GM19240 (cell line): ENCODE measurements around the gene RGS11.

Experiments used
- DNase-seq: peaks from one replicate; pipeline ENCODE4 v3.0.0; 2011; ENCODE audit warnings: low spot score; ENCODE audit not compliant: insufficient read length

Gene RGS11

DNA sequence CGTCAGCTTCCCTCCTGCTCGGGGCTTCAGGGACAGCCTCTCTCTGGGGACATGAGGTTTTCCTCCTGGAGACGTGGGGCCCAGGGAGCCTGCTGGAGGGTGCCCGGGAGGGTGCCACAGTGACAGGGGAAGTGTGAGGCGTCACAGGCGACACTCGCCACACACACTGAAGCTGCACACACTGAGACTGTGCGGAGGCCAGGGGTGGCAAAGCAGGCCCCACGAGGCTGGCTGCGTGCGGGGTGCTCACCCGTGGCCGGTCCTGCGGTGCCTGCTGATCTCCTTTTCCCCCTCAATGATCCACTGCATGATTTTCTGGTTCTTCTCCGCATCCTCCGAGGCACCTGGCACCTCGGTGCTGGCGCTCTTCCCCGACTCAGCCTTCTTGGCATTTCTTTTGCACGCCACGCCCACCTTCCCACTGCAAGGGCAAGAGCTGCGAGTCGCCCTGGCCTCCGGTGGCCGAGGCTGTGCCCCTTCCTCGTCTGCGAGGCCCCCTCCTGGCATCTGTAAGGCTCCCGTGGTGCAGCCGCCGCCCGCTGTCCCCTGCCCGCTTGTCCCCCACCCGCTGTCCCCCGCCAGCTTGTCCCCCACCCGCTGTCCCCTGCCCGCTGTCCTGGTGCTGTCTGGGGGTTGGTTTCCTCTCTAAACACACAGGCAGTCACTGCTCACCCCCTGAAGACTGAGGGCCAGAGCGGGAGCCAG is 21.2 kb upstream of the RGS11 start:
- DNase-seq: no peak

DNA sequence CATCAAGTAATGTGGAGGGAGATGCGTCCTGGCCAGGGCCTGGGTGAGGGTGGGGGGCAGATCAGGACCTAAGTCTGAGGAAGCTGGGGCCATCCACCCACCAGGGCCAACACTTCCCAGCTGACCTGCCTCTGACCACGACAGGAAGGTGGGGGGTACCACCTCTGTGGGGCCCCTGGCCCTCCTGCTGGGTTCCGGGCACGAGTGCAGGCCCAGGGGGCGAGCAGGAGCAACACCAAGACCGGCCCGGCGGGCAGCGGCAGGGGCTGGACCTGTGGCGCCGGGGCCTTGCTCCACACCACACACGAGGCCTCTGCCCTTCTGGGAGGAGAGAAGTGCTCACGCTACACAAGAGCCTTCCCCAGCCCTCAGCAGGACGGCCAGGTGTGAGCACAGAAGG is 20.5 kb upstream of the RGS11 start:
- no peak for DNase-seq

GRCh38 chr16:293043-293775 is 17.5 kb upstream of the RGS11 start:
- DNase-seq: no peak

DNA sequence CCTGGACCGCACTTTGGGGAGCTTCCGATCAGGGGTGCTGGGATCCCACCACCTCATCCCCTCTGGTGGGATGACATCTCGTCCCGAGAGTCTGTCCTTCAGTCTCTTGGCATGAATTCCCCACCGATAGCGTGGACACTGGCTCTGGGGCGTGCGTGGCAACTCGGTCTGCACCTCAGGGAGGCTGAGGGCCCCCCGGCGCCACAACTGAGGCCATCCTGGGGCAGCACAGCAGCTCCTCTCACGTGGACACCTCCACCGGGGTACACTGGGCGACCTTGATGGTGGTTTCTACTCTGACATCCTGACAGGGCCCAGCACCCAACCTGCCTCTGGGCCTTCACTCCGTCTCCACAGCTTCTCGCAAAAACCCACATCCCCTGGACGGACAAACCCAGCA is 15.8 kb upstream of the RGS11 start:
- no peak for DNase-seq

DNA sequence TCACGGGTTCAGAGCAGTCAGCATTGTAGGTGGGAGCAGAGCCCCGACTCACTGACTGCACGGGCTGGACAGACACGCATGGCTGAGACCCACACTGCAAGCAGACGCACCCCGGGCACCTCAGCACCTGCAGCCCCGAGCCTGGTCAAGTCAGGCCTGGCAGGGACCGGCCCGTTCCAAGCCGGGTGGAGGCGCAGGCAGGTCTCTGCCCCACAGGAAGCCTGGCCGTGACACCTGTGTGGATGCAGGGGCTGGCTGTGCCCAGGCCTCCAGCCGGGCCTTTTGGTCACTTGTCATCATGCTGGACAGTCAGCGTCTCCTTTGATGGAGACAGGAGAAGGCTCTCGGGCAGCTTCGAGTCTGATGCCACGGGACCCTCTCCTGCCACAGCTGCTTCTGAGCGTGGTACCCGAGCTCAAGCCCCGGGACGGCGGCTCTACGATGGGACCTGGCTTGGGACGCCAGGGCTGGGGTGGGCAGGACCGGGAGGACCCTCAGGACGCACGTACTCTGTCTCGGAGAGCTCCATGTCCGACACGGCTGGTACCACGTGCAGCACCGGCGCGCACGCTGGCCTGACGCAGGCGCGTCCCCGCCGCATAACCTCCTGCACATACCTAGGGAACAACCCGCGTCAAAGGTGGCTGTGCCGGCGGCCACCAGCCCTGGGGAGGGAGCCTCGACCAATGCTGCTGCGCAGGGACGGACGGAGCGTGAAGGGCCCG is 15.1 kb upstream of the RGS11 start:
- no peak for DNase-seq

DNA sequence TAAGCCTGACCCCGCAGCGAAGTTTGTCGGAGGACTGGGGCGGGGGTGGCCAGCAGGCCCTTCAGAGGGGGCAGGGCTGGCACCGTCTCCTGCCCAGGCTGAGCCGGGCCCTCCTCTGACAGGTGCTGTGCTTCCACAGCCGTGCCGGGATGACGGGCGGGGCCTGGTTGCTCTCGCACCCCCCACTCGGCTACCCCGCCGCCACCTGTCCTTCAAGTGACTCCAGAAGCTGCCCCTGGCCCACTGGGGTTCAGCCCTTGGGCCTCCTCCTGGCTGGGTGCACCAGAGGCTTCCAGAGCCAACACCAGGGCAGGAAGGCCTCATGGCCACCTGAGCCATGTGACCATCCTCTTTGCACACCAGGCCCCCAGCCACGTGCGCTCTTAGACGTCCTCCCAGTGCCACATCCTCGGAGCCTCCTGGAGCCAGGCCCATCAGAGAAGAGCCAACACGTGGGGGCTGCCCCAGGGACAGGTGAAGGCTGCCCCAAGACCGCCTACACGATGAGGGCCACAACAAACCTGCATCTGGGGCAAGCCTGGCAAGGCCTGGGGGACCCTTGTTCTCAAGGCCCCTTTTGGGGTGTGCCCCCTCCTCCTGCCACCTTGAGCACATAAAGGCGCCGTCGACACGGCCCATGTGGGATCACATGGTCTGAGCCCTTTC is 14.4 kb upstream of the RGS11 start:
- no peak for DNase-seq

GRCh38 chr16:289395-289997 is 13.8 kb upstream of the RGS11 start:
- DNase-seq: no peak

DNA sequence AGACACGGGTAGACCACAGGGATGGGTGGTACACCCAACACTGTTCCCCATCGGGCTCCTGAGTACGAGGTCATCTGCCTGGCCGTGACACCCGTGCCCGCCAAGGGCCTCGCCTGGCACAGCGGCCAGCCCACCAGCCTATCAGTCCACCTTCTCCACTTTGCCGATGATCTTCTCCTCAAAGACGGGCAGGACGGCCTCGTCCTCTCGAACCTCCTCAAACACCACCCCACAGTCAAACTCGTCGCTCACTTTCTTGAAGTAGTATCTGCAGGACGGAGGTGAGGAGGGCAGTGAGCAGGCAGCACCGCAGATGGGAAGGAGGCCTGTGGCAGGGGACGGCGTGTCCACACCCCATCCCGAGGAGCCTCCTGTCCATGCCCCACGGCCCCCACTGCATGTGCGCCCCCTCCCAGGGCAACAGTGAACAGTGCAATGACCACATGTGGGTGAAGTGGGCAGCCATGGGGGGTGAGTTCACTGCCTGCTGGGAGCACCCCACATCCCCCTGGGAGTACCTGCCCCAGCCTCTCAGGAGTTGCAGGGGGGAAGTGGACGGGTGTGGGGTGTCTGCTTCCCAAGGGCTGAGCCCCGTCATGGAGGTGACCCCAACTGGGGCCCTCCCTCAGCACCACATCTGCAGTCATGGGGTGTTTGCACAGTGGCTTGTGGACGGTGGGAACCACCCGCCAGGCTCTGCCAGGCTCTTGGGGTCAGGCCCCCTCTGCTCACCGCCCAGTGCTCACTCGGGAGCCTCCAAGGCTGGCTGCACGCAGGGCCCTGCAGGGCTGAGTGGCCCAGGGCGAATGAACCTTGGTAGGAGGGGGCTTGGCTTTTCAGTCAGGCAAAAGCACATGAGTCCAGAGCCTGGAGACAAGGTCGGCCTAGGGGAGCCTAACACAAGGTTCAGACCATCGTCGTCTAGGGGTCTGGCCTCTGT is 12.5 kb upstream of the RGS11 start:
- no peak for DNase-seq

DNA sequence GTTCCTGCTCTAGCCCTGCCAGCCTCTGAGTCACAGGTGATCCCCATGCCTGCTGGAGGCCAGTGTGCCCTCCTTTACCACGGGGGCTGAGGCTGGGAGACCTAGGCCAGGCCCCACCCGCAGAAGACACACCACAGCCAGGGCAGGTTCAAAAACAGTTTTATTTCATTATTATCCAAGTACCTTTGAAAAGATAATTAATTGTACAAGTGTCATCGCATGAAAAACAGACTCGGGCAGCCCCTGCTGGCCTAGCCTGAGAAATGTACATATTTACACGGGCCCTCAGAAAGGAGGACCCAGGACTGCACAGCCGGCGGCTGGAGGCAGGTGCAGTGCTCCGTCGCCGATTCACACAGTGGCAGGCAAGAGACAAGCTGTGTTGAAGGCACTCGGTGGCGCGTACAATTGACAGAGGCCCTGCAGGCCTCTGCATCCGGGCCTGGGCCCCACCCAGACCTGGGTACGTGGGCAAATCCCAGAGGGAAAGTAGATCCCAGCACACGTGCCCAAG is 11.6 kb upstream of the RGS11 start:
- no peak for DNase-seq

- DNase-seq: no peak
Measured at GRCh38 chr16:286491-287297, 10.9 kb upstream of the RGS11 start.

- no peak for DNase-seq
Measured at GRCh38 chr16:285146-286055, 9.7 kb upstream of the RGS11 start.

DNA sequence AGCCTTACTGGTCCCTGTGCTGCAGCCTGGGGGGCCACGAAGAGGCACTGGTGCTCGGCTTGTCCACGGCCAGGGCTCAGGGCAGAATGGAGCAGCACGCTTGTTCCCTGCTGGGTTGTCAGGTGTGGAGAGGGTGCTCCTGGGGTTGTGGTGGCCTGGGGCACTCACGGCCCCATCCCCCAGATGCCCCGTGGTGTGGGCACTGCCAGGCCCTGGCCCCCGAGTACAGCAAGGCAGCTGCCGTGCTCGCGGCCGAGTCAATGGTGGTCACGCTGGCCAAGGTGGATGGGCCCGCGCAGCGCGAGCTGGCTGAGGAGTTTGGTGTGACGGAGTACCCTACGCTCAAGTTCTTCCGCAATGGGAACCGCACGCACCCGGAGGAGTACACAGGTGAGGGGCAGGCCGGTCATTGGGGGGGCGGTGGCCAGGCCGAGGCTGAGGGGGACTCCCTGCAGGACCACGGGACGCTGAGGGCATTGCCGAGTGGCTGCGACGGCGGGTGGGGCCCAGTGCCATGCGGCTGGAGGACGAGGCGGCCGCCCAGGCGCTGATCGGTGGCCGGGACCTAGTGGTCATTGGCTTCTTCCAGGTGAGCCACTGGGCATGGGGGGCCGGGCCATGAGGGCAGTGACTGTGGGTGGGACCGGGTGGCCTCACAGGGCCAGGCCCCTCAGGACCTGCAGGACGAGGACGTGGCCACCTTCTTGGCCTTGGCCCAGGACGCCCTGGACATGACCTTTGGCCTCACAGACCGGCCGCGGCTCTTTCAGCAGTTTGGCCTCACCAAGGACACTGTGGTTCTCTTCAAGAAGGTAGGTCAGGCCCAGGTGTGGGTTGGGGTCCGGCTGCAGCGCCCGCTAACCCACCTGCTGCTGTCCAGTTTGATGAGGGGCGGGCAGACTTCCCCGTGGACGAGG is 8.7 kb upstream of the RGS11 start:
- DNase-seq: no peak

DNA sequence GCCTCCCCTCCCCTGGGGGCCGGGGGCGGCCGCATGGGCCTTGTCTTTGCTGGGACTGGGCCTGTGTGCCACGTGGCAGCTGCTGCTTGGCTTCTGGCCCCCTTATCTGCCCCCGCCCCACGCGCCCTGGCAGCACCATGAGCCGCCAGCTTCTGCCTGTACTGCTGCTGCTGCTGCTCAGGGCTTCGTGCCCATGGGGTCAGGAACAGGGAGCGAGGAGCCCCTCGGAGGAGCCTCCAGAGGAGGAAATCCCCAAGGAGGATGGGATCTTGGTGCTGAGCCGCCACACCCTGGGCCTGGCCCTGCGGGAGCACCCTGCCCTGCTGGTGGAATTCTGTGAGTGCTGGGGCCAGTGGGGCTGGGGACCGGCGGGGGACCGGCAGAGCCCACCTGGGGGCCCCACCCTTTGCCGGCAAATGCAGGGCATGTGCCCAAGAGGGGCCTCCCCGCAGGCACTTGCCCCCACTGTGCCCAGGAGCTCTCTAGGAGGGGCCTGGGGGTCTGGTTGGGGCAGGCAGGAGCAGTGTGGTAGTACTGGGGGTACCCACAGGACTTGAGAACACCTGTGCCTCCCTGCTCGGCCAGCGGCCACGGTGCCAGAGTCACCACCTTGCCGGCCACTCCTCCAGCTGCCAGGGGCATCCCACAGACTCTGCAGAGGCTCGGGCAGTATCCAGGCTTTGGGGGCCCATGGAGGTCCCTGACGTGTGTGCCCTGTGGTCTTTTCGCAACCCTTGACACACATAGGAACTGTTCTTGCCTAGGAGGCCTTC is 7.5 kb upstream of the RGS11 start, which contains the start of gene PDIA2:
PDIA2 (plus strand) TSS at position 132 of the 773 bp plus-strand sequence; CDS start at position 138, 6 bp downstream.
- DNase-seq: no peak

DNA sequence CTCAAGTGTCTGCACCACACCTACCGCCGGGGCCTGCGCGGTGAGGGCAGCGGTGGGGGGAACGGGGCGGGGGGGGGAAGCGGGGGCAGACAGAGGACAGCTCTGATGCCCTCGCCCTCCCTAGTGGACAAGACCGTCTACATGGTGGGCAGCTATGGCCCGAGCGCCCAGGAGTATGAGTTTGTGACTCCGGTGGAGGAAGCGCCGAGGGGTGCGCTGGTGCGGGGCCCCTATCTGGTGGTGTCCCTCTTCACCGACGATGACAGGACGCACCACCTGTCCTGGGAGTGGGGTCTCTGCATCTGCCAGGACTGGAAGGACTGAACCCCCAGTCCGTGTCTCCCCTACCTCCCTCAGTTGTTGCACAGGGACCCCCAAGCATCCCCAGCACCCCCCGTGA is 6.7 kb upstream of the RGS11 start:
- DNase-seq: no peak

GRCh38 chr16:281660-282255 is 6.0 kb upstream of the RGS11 start:
- no peak for DNase-seq
